Nephron (organoid): ENCODE results near the gene TMEM106A.
"Not testable (repeated sequence)": the region's sequence is repeated elsewhere in the genome, so short reads cannot be mapped to it uniquely, and the experiment has no call there.

Experiments used
- H3K27ac Mint-ChIP-seq, 3 experiments: 2 replicates each; pipeline ENCODE4 v1.8.0; 2020; ENCODE audit warnings: mixed read lengths in 3 of 3, mild to moderate bottlenecking in 2 of 3, moderate library complexity in 1 of 3
- H3K27me3 Mint-ChIP-seq: 2 replicates; pipeline ENCODE4 v1.8.0; 2021; ENCODE audit warnings: low read depth, mild to moderate bottlenecking, moderate library complexity, mixed read lengths
- H3K36me3 Mint-ChIP-seq: 2 replicates; pipeline ENCODE4 v1.8.0; 2020; ENCODE audit warnings: low read depth, mixed read lengths
- H3K4me1 Mint-ChIP-seq: 2 replicates; pipeline ENCODE4 v1.8.0; 2020; ENCODE audit warnings: mixed read lengths
- H3K4me3 Mint-ChIP-seq, 3 experiments: 2 replicates each; pipeline ENCODE4 v1.8.0; 2020; ENCODE audit warnings: mild to moderate bottlenecking in 3 of 3, mixed read lengths in 3 of 3, moderate library complexity in 2 of 3
- H3K9me3 Mint-ChIP-seq: 2 replicates; pipeline ENCODE4 v1.8.0; 2020; ENCODE audit warnings: mixed read lengths
- TF ChIP-seq, protein P1 (sequence below), 3 experiments: fragments of 200-600 bp; sonication (generic); IDR thresholded peaks; one replicate each; pipeline ENCODE4 v1.5.0; 2021; ENCODE audit warnings: antibody characterized with exemption in 3 of 3; ENCODE audit not compliant: unreplicated experiment in 3 of 3

The TMEM106A gene

DNA sequence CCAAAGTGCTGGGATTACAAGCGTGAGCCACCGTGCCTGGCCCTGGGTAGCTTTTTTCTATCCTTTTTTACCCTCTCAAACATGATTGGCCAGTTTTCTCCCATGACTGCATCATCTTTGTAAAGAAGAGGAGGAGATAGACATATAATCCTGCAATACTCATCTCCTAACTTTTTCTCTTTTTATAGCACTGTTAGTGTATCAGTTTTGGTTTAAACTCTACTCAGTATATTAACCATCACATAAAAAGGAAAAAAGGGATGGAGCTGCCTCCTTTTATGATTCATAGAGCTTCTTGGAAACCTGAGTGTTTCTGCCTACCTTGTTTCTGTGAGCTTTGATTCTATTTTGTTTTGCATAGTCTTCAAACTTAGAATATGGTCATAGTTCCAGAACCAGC is 12.0 kb upstream of the TMEM106A start:
- Mint-ChIP-seq H3K27me3 (no peaks in the 10 kb centered on the region), H3K4me3 (no peak overlapping the region), H3K36me3 (peaks cover 70% of the 10 kb centered on the region), H3K9me3 (no peaks in the 10 kb centered on the region), H3K4me1 (no peaks in the 10 kb centered on the region), H3K27ac (no peak overlapping the region)
- TF ChIP-seq, protein P1, sequence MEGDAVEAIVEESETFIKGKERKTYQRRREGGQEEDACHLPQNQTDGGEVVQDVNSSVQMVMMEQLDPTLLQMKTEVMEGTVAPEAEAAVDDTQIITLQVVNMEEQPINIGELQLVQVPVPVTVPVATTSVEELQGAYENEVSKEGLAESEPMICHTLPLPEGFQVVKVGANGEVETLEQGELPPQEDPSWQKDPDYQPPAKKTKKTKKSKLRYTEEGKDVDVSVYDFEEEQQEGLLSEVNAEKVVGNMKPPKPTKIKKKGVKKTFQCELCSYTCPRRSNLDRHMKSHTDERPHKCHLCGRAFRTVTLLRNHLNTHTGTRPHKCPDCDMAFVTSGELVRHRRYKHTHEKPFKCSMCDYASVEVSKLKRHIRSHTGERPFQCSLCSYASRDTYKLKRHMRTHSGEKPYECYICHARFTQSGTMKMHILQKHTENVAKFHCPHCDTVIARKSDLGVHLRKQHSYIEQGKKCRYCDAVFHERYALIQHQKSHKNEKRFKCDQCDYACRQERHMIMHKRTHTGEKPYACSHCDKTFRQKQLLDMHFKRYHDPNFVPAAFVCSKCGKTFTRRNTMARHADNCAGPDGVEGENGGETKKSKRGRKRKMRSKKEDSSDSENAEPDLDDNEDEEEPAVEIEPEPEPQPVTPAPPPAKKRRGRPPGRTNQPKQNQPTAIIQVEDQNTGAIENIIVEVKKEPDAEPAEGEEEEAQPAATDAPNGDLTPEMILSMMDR (IDR thresholded peaks at IDR 0.05; ENCODE audit: unreplicated experiment in 3 of 3): no peak

- Mint-ChIP-seq H3K27me3 (no peaks in the 10 kb centered on the region), H3K27ac (no peak overlapping the region), H3K36me3 (peaks cover 66% of the 10 kb centered on the region), H3K4me1 (no peaks in the 10 kb centered on the region), H3K4me3 (no peak overlapping the region), H3K9me3 (no peaks in the 10 kb centered on the region)
- TF ChIP-seq, protein P1 (IDR thresholded peaks at IDR 0.05; ENCODE audit: unreplicated experiment in 3 of 3): no peak
Measured at GRCh38 chr17:43200127-43200526, 11.5 kb upstream of the TMEM106A start.

GRCh38 chr17:43203013-43203412 is 8.7 kb upstream of the TMEM106A start:
- H3K27me3 Mint-ChIP-seq, H3K4me1 Mint-ChIP-seq, H3K27ac Mint-ChIP-seq, H3K9me3 Mint-ChIP-seq, H3K4me3 Mint-ChIP-seq: not testable (repeated sequence)
- peaks cover 68% of the 10 kb centered on the region for H3K36me3 Mint-ChIP-seq

- Mint-ChIP-seq H3K36me3 (peaks cover 41% of the 10 kb centered on the region), H3K4me3 (peak overlapping the region; percentile 93 to 97 (median 97)), H3K27ac (peak overlapping the region; percentile 67 to 94 (median 79)), H3K27me3 (no peaks in the 10 kb centered on the region), H3K4me1 (peaks cover 22% of the 10 kb centered on the region), H3K9me3 (no peaks in the 10 kb centered on the region)
- TF ChIP-seq, protein P1 (IDR thresholded peaks at IDR 0.05; ENCODE audit: unreplicated experiment in 3 of 3): no peak
Measured at GRCh38 chr17:43210576-43210975, 1.1 kb upstream of the TMEM106A start.

DNA sequence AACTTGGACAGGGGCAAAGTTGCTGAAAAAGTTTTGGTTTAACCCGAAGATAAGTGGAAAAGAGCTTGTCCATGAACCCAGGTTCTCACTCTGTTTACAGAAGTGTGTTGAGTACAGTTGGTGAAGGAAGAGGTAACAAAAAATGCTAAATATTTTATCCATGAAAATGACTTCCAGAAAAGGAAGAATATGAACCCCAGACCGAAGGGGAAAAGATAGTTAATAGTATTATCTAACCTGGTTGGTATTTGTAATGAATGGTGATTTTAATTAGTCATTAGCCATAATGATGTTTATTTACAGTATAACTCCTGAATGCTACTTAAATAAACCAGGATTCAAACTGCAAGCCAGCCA is 574 bp upstream of the TMEM106A start:
- Mint-ChIP-seq H3K27ac (peak overlapping the region; percentile 67 to 94 (median 79)), H3K9me3 (no peaks in the 10 kb centered on the region), H3K4me3 (peak overlapping the region; percentile 93 to 97 (median 97)), H3K27me3 (no peaks in the 10 kb centered on the region), H3K36me3 (peaks cover 43% of the 10 kb centered on the region), H3K4me1 (peaks cover 22% of the 10 kb centered on the region)
- TF ChIP-seq, protein P1 (IDR thresholded peaks at IDR 0.05; ENCODE audit: unreplicated experiment in 3 of 3): no peak

- peak overlapping the region; percentile 79 to 94 (median 87) for H3K27ac Mint-ChIP-seq
- peak overlapping the region; percentile 93 to 97 (median 97) for H3K4me3 Mint-ChIP-seq
- no peaks in the 10 kb centered on the region for H3K27me3 Mint-ChIP-seq
- H3K36me3 Mint-ChIP-seq: peaks cover 29% of the 10 kb centered on the region
- peaks cover 22% of the 10 kb centered on the region for H3K4me1 Mint-ChIP-seq
- TF ChIP-seq, protein P1 (IDR thresholded peaks at IDR 0.05; ENCODE audit: unreplicated experiment in 3 of 3): no peak
- no peaks in the 10 kb centered on the region for H3K9me3 Mint-ChIP-seq
Measured at GRCh38 chr17:43212641-43213490, 1.2 kb downstream of the TMEM106A start.
